Gastroesophageal sphincter (tissue), 3 donors: ENCODE measurements around the gene NAALAD2.

Experiments
- EP300 ChIP-seq: sonication (generic); formaldehyde crosslinking; IDR thresholded peaks from one replicate; pipeline ENCODE4 v1.6.1; 2017; ENCODE audit warnings: antibody characterized with exemption, mild to moderate bottlenecking
- TF ChIP-seq, protein P1 (sequence below), 4 experiments: fragments of 200-600 bp in 2 of 4; fragments of 450-650 bp in 2 of 4; sonication (generic) in 1 of 4; IDR thresholded peaks; one replicate each; pipeline ENCODE4 v1.5.1; 2017 to 2019; ENCODE audit warnings: antibody characterized with exemption in 4 of 4, mild to moderate bottlenecking in 2 of 4, moderate library complexity in 2 of 4

DNA sequence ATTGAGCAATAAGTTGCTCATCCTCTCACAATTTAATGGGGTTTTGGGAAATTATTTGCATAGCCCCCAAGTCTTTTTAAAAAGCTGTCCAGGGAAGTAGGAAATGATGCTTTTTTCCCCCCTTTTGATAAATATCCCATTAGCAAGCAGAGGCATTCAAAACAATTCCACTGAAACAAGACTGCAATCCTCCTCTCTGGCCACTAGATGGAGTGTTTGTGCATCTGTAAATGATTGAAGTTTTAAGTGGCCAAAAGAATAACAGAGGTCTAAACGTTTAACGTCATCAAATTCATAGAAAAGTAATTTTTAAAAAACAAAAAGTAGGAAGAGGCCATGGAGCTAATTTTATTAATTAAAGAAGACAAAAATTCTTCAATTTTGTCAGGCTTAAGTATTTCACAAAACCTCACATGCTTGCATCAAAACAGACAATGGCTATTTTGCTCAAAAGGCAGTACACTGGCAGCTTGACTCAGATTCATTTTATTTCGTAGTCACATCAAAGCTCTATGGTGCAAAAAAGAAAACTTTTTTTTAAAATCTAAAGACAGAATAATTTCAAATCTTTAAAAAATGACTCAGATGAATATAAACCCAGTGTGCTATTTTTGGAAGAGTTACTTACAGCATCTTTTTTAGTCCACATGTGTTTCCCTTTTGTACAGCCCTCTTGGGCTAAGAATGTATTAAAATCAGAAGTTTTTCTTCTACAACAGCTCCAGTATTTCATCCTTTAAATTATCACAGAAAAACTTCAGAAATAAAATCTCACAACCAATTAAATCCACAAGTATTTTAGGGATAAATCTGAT is 70.6 kb downstream of the NAALAD2 start:
- TF ChIP-seq, protein P1, sequence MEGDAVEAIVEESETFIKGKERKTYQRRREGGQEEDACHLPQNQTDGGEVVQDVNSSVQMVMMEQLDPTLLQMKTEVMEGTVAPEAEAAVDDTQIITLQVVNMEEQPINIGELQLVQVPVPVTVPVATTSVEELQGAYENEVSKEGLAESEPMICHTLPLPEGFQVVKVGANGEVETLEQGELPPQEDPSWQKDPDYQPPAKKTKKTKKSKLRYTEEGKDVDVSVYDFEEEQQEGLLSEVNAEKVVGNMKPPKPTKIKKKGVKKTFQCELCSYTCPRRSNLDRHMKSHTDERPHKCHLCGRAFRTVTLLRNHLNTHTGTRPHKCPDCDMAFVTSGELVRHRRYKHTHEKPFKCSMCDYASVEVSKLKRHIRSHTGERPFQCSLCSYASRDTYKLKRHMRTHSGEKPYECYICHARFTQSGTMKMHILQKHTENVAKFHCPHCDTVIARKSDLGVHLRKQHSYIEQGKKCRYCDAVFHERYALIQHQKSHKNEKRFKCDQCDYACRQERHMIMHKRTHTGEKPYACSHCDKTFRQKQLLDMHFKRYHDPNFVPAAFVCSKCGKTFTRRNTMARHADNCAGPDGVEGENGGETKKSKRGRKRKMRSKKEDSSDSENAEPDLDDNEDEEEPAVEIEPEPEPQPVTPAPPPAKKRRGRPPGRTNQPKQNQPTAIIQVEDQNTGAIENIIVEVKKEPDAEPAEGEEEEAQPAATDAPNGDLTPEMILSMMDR (IDR thresholded peaks at IDR 0.05), result peak; percentile 67 to 91 (median 86)
- no peak for TF ChIP-seq EP300
